CD4-positive, alpha-beta T cell (primary cell): ENCODE measurements around the gene DRAXIN. TPM values are rescaled to one million over a fixed set of nuclear protein-coding genes. Genes with fewer than 3 reads are reported as not detected.

Experiments used
- ATAC-seq: fragments of 200-7000 bp; cut with Tn5 transposase; one replicate; pipeline ENCODE4 v1.10.0; 2022; ENCODE audit warnings: mild to moderate bottlenecking; ENCODE audit not compliant: poor library complexity
- CTCF ChIA-PET: fragments of 350-600 bp; sonication (Branson Sonifier 250); formaldehyde crosslinking; loops from one replicate; lab custom pipeline; 2021; ENCODE audit warnings: antibody characterized with exemption, inconsistent platforms; lab: Charles Lee
- POLR2A ChIA-PET: fragments of 350-600 bp; sonication (Branson Sonifier 250); formaldehyde crosslinking; loops from one replicate; lab custom pipeline; 2021; ENCODE audit warnings: antibody characterized with exemption, inconsistent platforms; lab: Charles Lee
- DNase-seq, 14 experiments: peaks; one replicate each; pipeline ENCODE4 v3.0.0-alpha.2; 2013 to 2020; ENCODE audit warnings: mixed read lengths in 2 of 14
- H3K27ac ChIP-seq, 2 donors: one replicate each; pipeline versions ENCODE4 v1.5.1 to v1.7.0; 2013; ENCODE audit warnings: low read length in 2 of 2, low read depth in 1 of 2, mild to moderate bottlenecking in 1 of 2
- H3K27me3 ChIP-seq, 2 experiments: 1 replicate in 1 of 2; 2 replicates in 1 of 2; pipeline versions ENCODE4 v1.6.1 to v1.7.0; 2013; ENCODE audit warnings: low read length in 2 of 2, control low read depth in 1 of 2, mild to moderate bottlenecking in 1 of 2, moderate library complexity in 1 of 2; ENCODE audit not compliant: insufficient read depth in 2 of 2, control insufficient read depth in 1 of 2
- H3K36me3 ChIP-seq: one replicate; pipeline ENCODE4 v1.6.1; 2013; ENCODE audit warnings: low read length, control low read depth; ENCODE audit not compliant: insufficient read depth
- H3K4me1 ChIP-seq: one replicate; pipeline ENCODE4 v1.6.1; 2013; ENCODE audit warnings: low read length, control low read depth; ENCODE audit not compliant: insufficient read depth
- H3K4me3 ChIP-seq: one replicate; pipeline ENCODE4 v1.5.1; 2013; ENCODE audit warnings: mild to moderate bottlenecking, low read length, moderate library complexity
- H3K9me3 ChIP-seq, 2 experiments: 1 replicate in 1 of 2; 2 replicates in 1 of 2; pipeline versions ENCODE4 v1.6.1 to v1.7.0; 2013; ENCODE audit warnings: low read length in 2 of 2, mild to moderate bottlenecking in 2 of 2, control low read depth in 1 of 2, moderate library complexity in 1 of 2; ENCODE audit not compliant: control insufficient read depth in 1 of 2, insufficient read depth in 1 of 2
- H3K27ac Mint-ChIP-seq: one replicate; pipeline ENCODE4 v1.8.0; 2020; ENCODE audit warnings: mixed read lengths
- H3K27me3 Mint-ChIP-seq: one replicate; pipeline ENCODE4 v1.8.0; 2021; ENCODE audit warnings: mixed read lengths
- H3K36me3 Mint-ChIP-seq: one replicate; pipeline ENCODE4 v1.8.0; 2021; ENCODE audit warnings: low read depth, mixed read lengths
- H3K4me1 Mint-ChIP-seq: one replicate; pipeline ENCODE4 v1.8.0; 2021; ENCODE audit warnings: low read depth, mixed read lengths
- H3K4me3 Mint-ChIP-seq: one replicate; pipeline ENCODE4 v1.8.0; 2020; ENCODE audit warnings: mild to moderate bottlenecking, mixed read lengths
- H3K9me3 Mint-ChIP-seq: one replicate; pipeline ENCODE4 v1.8.0; 2020; ENCODE audit warnings: mixed read lengths
- CTCF ChIP-seq: fragments of 200-600 bp; IDR thresholded peaks from one replicate; pipeline ENCODE4 v1.8.0; 2022; ENCODE audit warnings: antibody characterized with exemption, mild to moderate bottlenecking
- intact Hi-C, 2 experiments: fragments of 100-400 bp; cut with DNase I in 1 of 2; cut with micrococcal nuclease in 1 of 2; formaldehyde crosslinking; loops; one replicate each; pipeline versions ENCODE4 v1.15.1 to v1.9.0; 2023 to 2025; cut with DNase I, micrococcal nuclease
- total RNA-seq, 174 experiments: library from RNA in 2 of 174; stranded (reverse) in 2 of 174; gene quantifications; one replicate each; pipeline ENCODE4 v1.2.3 and lab custom pipeline; 2021 to 2026

DRAXIN gene
- total RNA-seq, 2 experiments from 2014 or later = 0.05 to 0.08 TPM

DNA sequence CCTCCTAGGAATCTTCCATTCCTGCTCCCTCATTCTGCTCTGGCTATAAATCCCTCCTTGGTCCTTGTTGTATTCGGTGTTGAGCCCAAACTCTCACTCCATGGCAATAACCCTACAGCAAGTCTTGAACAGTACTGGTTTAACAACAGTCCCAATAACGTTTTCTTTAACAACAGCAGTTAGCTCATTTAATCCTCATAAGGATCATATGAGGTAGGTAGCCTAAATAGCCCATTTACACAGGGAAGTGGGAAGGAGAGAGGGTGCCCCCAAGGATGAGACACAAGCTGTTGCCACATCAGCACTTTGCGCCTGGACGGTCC lies 44.0 kb downstream of the DRAXIN start:
- peak overlapping the region; percentile 43 for H3K27ac Mint-ChIP-seq
- POLR2A ChIA-PET = interaction anchor here (1.2 to 4.0 kb wide), 10 partner anchors 16 to 723 kb away, joined by 3 to 44 read pairs (median 6); partner anchors contain the start of genes CLCN6, FBXO44, FBXO6 and MTHFR
- H3K4me3 ChIP-seq = peak overlapping the region; percentile 99

GRCh38 chr1:11735854-11736745 lies 44.6 kb downstream of the DRAXIN start, which contains the start of gene AGTRAP:
AGTRAP (plus strand) TSS chr1:11736136; CDS start chr1:11736209, 73 bp downstream.
- peak within 1 kb of the TSS; percentile 99 for H3K4me3 ChIP-seq
- H3K9me3 ChIP-seq = no peaks in the 10 kb centered on the region
- intact Hi-C loops = loop anchor here (2.0 to 5.0 kb wide), 2 partner anchors 17 to 66 kb away; no protein-coding TSS in a partner anchor
- peak; percentile 65 for ATAC-seq
- DNase-seq = peak; percentile 72 to 95 (median 81)
- H3K4me1 Mint-ChIP-seq = peaks cover 73% of the 10 kb centered on the region
- ChIA-PET POLR2A (interaction anchor here (0.8 to 4.0 kb wide), 13 partner anchors 10 to 724 kb away, joined by 3 to 44 read pairs (median 6); partner anchors contain the start of genes CLCN6, FBXO44, FBXO6 and MTHFR), CTCF (interaction anchor here (0.6 to 4.3 kb wide), 5 partner anchors 13 to 86 kb away, joined by 3 to 30 read pairs (median 5); partner anchors contain the start of gene FBXO6)
- H3K36me3 Mint-ChIP-seq = no peaks in the 10 kb centered on the region
- H3K27ac ChIP-seq = peak within 1 kb of the TSS; percentile 75
- H3K36me3 ChIP-seq = no peaks in the 10 kb centered on the region
- H3K27ac Mint-ChIP-seq = peak within 1 kb of the TSS; percentile 43
- H3K27me3 Mint-ChIP-seq = no peaks in the 10 kb centered on the region
- peak within 1 kb of the TSS; percentile 96 for H3K4me3 Mint-ChIP-seq
- H3K27me3 ChIP-seq = no peaks in the 10 kb centered on the region
- peaks cover 74% of the 10 kb centered on the region for H3K4me1 ChIP-seq
- TF ChIP-seq CTCF = no peak
- no peaks in the 10 kb centered on the region for H3K9me3 Mint-ChIP-seq

More for the DNA sequence above, 44.0 kb downstream of the DRAXIN start:
- H3K36me3 ChIP-seq = no peaks in the 10 kb centered on the region
- no peaks in the 10 kb centered on the region for H3K9me3 ChIP-seq
- peak; percentile 1 for ATAC-seq
- Mint-ChIP-seq H3K27me3 (no peaks in the 10 kb centered on the region), H3K4me3 (peak overlapping the region; percentile 96), H3K4me1 (peaks cover 73% of the 10 kb centered on the region), H3K36me3 (no peaks in the 10 kb centered on the region), H3K9me3 (no peaks in the 10 kb centered on the region)
- no peak for TF ChIP-seq CTCF
- DNase-seq = no peak
- H3K27ac ChIP-seq = peak overlapping the region; percentile 7 to 29
- intact Hi-C loops = loop anchor here in 1 of 2 experiments (5.0 kb wide), 1 partner anchor 67 kb away; no protein-coding TSS in a partner anchor
- peaks cover 74% of the 10 kb centered on the region for H3K4me1 ChIP-seq
- H3K27me3 ChIP-seq = no peaks in the 10 kb centered on the region
- CTCF ChIA-PET = interaction anchor here (1.2 to 4.3 kb wide), 3 partner anchors 16 to 85 kb away, joined by 5 to 30 read pairs (median 17); partner anchors contain the start of gene FBXO6
